PFSK-1 (cell line): Measurements from ENCODE around the gene TPPP3.

Experiments used
- FOXP2 ChIP-seq: optimal IDR thresholded peaks from 2 replicates; pipeline ENCODE3; 2011; ENCODE audit warnings: borderline replicate concordance, control low read depth, inconsistent platforms; ENCODE audit not compliant: insufficient read depth; ENCODE audit errors: extremely low read length, extremely low read depth
- POLR2AphosphoS5 ChIP-seq: IDR thresholded peaks from 2 replicates; pipeline ENCODE4 v1.6.1; 2012; ENCODE audit warnings: low read depth, mild to moderate bottlenecking, control low read depth, low read length, moderate library complexity
- SIN3A ChIP-seq: IDR thresholded peaks from 2 replicates; pipeline ENCODE4 v1.6.1; 2012; ENCODE audit warnings: mild to moderate bottlenecking, low read length, moderate library complexity, borderline replicate concordance; ENCODE audit not compliant: insufficient read depth
- TAF1 ChIP-seq: IDR thresholded peaks from 2 replicates; pipeline ENCODE4 v1.6.1; 2012; ENCODE audit warnings: low read length, control low read depth, borderline replicate concordance; ENCODE audit not compliant: insufficient read depth
- TF ChIP-seq, protein P1 (sequence below), 2 experiments: IDR thresholded peaks; 2 replicates each; pipeline versions ENCODE4 v1.6.1 to v1.8.0; 2011 to 2012; ENCODE audit warnings: low read depth in 2 of 2, low read length in 2 of 2, control low read depth in 1 of 2, inconsistent platforms in 1 of 2, mild to moderate bottlenecking in 1 of 2, moderate library complexity in 1 of 2; ENCODE audit not compliant: insufficient read depth in 1 of 2

DNA sequence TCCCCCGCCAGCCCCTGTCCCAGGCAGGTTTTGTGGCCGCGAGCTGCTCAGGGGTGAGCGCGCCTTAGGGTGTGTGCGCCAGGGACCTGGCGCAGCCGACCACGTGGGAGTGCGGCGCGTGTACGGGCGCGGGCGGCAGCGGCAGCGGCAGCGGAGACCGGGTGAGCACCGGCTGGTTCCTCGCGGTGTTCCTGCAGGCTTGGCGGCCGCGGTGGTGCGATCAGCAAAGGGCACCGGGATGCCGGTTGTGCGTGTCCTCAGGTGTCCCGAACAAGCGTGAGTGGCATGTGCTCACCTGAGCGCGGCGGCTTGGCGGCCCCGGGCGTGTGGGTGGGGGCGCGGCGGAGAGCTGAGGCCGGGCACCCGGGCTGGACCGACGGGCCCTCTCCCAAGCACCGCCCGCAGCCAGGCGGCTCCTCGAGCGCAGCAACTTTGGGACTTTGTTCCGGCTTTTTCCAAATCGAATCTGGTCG is 37.2 kb upstream of the TPPP3 start:
- no peak for TF ChIP-seq POLR2AphosphoS5
- TF ChIP-seq, protein P1, sequence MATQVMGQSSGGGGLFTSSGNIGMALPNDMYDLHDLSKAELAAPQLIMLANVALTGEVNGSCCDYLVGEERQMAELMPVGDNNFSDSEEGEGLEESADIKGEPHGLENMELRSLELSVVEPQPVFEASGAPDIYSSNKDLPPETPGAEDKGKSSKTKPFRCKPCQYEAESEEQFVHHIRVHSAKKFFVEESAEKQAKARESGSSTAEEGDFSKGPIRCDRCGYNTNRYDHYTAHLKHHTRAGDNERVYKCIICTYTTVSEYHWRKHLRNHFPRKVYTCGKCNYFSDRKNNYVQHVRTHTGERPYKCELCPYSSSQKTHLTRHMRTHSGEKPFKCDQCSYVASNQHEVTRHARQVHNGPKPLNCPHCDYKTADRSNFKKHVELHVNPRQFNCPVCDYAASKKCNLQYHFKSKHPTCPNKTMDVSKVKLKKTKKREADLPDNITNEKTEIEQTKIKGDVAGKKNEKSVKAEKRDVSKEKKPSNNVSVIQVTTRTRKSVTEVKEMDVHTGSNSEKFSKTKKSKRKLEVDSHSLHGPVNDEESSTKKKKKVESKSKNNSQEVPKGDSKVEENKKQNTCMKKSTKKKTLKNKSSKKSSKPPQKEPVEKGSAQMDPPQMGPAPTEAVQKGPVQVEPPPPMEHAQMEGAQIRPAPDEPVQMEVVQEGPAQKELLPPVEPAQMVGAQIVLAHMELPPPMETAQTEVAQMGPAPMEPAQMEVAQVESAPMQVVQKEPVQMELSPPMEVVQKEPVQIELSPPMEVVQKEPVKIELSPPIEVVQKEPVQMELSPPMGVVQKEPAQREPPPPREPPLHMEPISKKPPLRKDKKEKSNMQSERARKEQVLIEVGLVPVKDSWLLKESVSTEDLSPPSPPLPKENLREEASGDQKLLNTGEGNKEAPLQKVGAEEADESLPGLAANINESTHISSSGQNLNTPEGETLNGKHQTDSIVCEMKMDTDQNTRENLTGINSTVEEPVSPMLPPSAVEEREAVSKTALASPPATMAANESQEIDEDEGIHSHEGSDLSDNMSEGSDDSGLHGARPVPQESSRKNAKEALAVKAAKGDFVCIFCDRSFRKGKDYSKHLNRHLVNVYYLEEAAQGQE (IDR thresholded peaks at IDR 0.05; ENCODE audit: insufficient read depth in 1 of 2, low read depth in 2 of 2, low read length in 2 of 2) = no peak
- TF ChIP-seq TAF1 = no peak
- no peak for TF ChIP-seq SIN3A
- TF ChIP-seq FOXP2 = no peak
